Activated naive CD4-positive, alpha-beta T cell treated with anti-CD3 and anti-CD28 coated beads, Interleukin-2, amount 50 U/mL, for 72 hours (primary cell): ENCODE results near the gene BCAT1. TPM values are rescaled to one million over a fixed set of nuclear protein-coding genes. Genes with fewer than 3 reads are reported as not detected.
"Not testable (repeated sequence)": the region's sequence is repeated elsewhere in the genome, so short reads cannot be mapped to it uniquely, and the experiment has no call there.

ENCODE experiments used
- ATAC-seq, 2 donors: fragments of 150-1000 bp; cut with Tn5 transposase; 2 replicates each; pipeline ENCODE4 v1.10.0; 2021; ENCODE audit warnings: mild to moderate bottlenecking in 2 of 2, moderate library complexity in 2 of 2
- DNase-seq, 2 donors: peaks; one replicate each; pipeline ENCODE4 v3.0.0; 2021 to 2022; ENCODE audit warnings: low spot score in 2 of 2
- H3K27ac Mint-ChIP-seq, 2 donors: one replicate each; pipeline ENCODE4 v1.8.0; 2022; ENCODE audit warnings: mild to moderate bottlenecking in 2 of 2, mixed read lengths in 2 of 2
- H3K36me3 Mint-ChIP-seq, 2 donors: one replicate each; pipeline ENCODE4 v1.8.0; 2022; ENCODE audit warnings: mixed read lengths in 2 of 2
- H3K9me3 Mint-ChIP-seq, 2 donors: one replicate each; pipeline ENCODE4 v1.8.0; 2022; ENCODE audit warnings: mixed read lengths in 2 of 2
- total RNA-seq, 2 donors: library from RNA; stranded (reverse); gene quantifications; one replicate each; pipeline ENCODE4 v1.2.3, GENCODE V29; 2022

Gene BCAT1
- total RNA-seq, 2 donors from 2014 or later = 6.3 to 42.8 TPM

DNA sequence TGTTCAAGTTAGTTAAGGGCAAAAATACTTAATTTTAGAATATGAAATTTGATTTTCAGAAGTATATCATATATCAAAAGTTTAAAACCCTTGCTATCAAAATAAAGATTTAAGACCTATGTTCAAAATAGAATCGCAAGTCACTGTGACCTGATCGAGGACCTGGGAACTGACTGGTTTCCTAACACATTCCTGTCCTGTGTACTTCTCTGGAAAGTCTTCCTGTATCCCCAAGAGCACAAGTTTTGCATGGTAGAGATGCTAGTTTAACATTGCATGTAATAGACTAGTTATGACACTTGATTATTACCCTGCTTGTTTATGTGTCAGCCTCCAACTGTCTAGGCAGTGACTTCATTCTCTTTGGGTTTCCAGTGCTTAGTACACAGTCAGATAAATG, 30.3 kb downstream of the BCAT1 start:
- ATAC-seq (no peak), DNase-seq (no peak)
- Mint-ChIP-seq H3K27ac (no peak overlapping the region), H3K36me3 (peaks cover 8% of the 10 kb centered on the region in 2 donors), H3K9me3 (no peaks in the 10 kb centered on the region)

DNA sequence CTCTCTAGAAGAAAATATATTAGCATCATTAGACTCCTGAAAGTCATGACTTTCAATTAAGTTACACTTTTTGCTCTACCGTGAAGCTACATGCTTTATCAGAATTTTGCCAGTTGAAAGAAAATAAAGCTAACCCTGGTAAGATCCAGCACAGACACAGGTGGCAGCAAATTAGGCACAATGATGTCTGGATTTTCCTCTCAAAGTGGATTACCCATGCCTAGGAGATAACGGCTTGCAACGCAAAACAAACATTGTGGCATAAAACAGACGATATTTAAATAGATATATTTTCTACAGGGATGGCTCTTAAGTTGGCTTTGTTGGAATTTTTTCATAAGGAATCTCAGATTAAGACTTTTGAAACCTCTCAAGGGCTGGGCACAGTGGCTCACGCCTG, 33.4 kb downstream of the BCAT1 start:
- ATAC-seq (no peak), DNase-seq (no peak)
- Mint-ChIP-seq H3K36me3 (peaks cover 8% of the 10 kb centered on the region in 2 donors), H3K27ac (no peak overlapping the region), H3K9me3 (no peaks in the 10 kb centered on the region)

DNA sequence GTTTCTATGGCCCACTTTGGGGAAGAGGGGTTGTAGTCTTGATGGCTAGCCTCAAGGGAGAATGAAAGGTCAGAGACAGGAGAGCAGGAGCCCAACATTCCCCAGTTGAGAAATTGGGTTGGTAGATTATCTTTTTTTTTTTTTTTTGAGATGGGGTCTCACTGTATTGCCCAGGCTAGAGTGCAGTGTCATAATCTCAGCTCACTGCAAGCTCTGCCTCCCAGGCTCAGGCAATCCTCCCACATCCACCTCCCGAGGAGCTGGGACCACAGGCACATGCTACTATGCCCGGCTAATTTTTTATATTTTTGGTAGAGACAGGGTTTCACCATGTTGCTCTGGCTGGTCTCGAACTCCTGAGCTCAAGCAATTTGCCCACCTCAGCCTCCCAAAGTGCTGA, 34.9 kb downstream of the BCAT1 start:
- Mint-ChIP-seq H3K27ac (no peak overlapping the region), H3K36me3 (peaks cover 5 to 8% of the 10 kb centered on the region in 2 donors), H3K9me3 (no peaks in the 10 kb centered on the region)
- DNase-seq (no peak), ATAC-seq (no peak)

DNA sequence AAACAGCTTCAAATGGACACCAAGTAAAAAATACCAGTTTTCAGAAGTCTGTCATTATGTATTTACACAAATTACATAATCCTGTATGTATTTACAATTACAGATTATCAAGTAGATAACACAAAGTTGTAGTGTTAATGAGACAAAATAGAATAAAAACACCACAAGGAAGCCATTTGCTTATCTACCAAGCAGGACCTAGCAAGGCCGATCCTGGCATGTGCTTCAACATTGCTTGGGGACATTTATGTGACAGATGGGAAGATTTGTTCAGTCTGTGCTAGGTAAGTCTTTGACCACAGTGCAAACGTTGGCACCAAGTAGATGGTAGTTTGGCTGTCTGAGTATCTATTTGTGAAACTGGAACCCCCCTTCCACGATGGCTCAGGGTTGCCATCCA, 35.8 kb downstream of the BCAT1 start:
- peaks cover 5 to 8% of the 10 kb centered on the region in 2 donors for H3K36me3 Mint-ChIP-seq
- no peak overlapping the region for H3K27ac Mint-ChIP-seq
- ATAC-seq (no peak), DNase-seq (no peak)
- no peaks in the 10 kb centered on the region for H3K9me3 Mint-ChIP-seq

DNA sequence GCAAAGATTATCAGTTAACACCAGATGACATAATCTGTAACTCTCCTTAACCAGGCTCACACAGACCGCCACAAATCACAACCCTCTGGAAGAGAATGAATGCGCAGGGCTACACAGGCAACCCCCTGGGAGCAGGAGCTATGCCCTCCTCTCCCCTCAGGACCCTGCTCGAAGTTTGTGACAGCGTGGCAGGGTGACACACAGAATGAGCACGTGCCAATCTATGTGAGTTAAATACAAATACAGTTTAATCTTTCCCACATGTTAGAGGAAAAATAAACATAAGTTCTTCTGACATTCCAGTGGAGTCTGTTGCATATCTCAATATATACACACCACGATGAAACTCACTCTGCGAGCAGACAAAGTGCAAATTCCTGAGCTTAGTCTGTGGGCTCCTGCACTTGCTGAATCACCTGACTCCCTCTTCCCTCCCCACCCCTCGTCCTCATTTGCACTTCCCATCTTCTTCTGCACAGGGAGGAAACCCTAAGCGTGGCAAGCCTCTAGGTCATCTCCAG, 37.6 kb downstream of the BCAT1 start:
- DNase-seq (no peak), ATAC-seq (no peak)
- no peaks in the 10 kb centered on the region for H3K9me3 Mint-ChIP-seq
- H3K36me3 Mint-ChIP-seq = peaks cover 0 to 5% of the 10 kb centered on the region in 2 donors
- H3K27ac Mint-ChIP-seq = no peak overlapping the region

DNA sequence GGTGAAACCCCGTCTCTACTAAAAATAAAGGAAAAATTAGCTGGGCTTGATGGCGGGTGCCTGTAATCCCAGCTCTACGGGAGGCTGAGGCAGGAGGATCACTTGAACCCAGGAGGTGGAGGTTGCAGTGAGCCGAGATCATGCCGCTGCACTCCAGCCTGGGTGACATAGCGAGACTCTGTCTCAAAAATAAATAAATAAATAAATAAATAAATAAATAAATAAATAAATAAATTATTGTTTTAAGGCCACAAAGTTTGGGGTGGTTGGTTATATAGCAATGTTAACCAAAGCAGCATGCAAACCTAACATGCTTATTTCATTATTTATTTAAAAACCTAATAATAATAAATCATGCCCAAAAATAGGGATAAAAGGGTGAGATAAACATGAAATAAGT, 38.7 kb downstream of the BCAT1 start:
- not testable (repeated sequence) for H3K27ac Mint-ChIP-seq, H3K36me3 Mint-ChIP-seq, ATAC-seq, DNase-seq, H3K9me3 Mint-ChIP-seq

DNA sequence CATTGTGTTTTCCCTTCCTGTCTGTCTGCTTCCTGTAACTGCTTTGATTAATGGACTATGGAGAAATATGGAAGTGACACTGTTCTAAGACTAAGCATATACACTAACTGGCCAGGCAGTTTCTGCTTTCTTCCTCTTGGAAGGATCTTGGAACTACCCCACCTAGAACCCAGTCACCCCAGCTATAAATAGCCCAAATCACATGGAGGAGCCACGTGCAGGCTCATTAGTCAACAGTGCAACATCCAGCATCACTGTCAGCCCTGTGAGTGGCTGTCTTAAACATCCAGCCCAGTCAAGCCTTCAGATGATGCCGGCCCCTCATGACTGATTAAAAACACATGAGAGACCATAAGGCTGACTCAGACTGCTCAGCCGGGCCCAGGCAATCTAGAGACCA, 39.2 kb downstream of the BCAT1 start:
- Mint-ChIP-seq H3K27ac (no peak overlapping the region), H3K36me3 (peaks cover 0 to 5% of the 10 kb centered on the region in 2 donors), H3K9me3 (no peaks in the 10 kb centered on the region)
- ATAC-seq (peak in 1 of 2 donors; percentile 24), DNase-seq (no peak)

DNA sequence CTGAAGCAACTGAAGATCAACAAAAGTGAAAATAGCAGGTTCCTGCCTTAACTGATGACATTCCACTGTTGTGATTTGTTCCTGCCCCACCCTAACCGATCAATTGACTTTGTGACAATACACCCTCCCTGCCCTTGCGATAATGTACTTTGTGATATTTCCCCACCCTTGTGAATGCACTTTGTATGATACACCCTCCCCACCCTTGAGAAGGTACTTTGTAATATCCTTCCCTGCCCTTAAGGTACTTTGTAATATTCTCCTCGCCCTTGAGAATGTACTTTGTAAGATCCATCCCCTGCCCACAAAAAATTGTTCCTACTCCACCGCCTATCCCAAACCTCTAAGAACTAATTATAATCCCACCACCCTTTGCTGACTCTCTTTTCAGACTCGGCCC, 41.4 kb downstream of the BCAT1 start:
- ATAC-seq = no peak
- no peak overlapping the region for H3K27ac Mint-ChIP-seq

DNA sequence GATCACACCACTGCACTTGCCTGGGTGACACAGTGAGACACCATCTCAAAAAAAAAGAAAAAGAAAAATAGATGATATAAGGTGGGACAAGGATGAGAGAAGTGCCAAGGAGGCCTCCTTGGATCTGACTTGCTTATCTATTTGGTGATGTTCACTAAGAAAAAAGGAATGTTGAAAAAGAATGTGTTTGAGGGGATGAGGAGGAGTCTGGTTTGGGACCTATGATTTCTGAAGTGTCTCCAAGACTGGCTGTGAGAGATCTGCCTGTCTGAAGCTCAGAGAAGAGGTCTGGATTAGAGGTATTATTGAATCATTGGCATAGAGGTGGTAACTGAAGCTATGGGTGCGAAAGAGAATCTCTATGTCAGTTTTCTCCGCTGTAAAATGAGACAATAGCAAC, 42.8 kb downstream of the BCAT1 start:
- no peaks in the 10 kb centered on the region for H3K9me3 Mint-ChIP-seq
- no peak overlapping the region for H3K27ac Mint-ChIP-seq
- ATAC-seq (no peak), DNase-seq (no peak)
- peaks cover 0 to 4% of the 10 kb centered on the region in 2 donors for H3K36me3 Mint-ChIP-seq

More for the DNA sequence above, 41.4 kb downstream of the BCAT1 start:
- Mint-ChIP-seq H3K36me3 (peaks cover 0 to 2% of the 10 kb centered on the region in 2 donors), H3K9me3 (no peaks in the 10 kb centered on the region)
- DNase-seq = no peak

DNA sequence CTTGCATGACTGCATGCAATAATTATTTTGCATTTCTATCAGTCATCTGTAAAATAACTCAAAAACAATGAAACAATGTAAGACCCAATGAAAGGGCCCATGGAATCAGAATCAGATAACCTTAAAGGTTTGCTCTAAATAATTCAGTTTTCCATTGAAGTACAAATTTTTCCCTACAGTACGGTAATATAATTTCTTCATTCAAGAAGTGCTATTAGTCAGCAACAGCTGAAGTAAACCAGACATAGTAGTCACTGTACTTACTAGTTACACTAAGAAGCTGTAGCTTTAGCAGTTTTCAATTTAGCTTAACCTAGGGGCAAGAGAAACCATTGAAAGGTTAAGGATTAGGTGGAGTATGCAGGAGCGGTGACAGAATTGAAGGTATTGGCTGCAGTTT, 43.5 kb downstream of the BCAT1 start:
- Mint-ChIP-seq H3K27ac (no peak overlapping the region), H3K9me3 (no peaks in the 10 kb centered on the region), H3K36me3 (peaks cover 0 to 4% of the 10 kb centered on the region in 2 donors)
- ATAC-seq (no peak), DNase-seq (no peak)

DNA sequence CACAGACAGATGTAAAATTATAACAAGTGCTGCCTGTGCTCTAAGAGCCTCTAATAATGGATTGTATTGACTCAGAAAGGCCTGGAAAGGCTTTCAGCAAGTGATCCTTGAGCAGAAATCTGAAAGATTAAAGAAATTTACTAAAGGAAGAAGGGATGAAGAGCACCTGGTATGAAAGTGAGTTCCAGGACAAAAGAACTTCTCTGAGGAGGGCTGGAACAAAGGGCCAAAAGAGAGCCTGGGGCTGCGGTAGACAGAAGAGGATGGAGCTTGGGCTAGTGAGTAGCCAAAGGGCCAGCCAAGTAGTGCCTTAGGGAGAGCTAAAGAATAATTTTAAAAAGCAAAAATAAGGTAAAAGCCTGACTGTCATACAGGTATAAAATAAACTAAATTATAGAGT, 44.0 kb downstream of the BCAT1 start:
- peaks cover 0 to 4% of the 10 kb centered on the region in 2 donors for H3K36me3 Mint-ChIP-seq
- ATAC-seq (no peak), DNase-seq (no peak)
- H3K27ac Mint-ChIP-seq = no peak overlapping the region
- no peaks in the 10 kb centered on the region for H3K9me3 Mint-ChIP-seq

DNA sequence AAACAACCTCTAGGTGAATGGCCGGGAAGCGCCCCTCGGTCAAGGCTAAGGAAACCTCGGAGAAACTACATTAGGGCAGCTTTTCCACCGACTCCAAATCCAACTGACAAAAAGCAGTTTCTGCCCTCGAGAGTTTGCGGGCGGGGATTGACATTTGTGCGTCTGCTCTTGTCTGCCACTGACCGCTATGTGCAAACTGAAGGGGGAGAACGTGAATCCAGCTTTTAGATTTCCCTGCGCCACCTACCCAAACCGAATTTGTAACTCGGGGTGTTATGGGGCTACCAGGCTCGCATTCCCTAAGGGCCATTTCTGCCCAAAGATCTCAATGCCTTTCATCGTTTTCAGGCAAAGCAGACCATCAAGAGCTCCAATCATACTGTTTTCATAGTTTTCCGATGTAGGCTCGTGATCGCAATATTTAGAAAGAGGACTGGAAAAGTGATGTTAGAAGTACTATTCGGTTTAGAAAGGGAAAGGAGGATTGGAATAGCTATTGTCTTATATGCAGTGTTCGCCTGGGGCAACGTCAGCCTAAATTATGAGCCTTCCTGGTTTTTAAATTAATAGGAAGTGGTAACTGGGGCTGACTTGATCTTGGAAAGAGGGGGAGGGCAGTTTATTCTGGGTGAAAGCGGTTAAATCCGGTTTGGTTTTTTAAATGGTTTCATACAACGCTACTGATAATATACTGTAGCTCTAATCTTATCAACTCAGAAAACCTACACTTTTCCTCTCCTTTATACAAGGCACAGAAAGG, 45.4 kb downstream of the BCAT1 start:
- Mint-ChIP-seq H3K27ac (no peak overlapping the region), H3K9me3 (peaks cover 4 to 12% of the 10 kb centered on the region in 2 donors), H3K36me3 (peaks cover 9 to 13% of the 10 kb centered on the region in 2 donors)
- no peak for ATAC-seq
- DNase-seq = no peak

DNA sequence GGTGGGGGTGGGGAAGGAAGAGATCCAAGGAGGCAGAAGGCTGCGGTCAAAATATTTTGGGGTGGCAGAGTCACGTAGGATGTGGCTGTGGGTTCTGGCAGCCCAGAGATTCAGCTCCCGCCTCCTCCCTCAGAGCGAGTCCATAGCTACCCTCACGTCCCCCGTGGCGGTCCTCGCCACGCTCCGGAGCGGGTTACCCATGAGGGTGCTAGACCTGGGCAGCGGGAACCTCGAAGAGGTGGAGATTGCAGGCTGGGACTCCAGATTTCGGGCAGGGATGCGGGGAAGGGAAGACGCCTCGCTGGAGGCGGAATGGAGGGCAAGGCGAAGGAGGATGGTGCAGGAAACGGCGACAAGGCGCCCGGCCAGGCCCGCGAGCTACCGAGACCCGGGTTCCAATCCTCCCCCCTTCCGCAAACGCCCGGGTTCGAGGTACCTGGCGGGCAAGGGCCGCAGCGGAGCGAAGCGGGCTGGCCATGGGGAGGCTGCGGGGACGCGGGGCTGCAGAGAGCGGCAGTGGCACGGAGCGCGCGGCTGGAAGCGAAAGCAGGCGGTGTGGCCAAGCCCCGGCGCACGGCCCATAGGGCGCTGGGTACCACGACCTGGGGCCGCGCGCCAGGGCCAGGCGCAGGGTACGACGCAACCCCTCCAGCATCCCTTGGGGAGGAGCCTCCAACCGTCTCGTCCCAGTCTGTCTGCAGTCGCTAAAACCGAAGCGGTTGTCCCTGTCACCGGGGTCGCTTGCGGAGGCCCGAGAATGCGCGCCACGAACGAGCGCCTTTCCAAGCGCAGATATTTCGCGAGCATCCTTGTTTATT, 46.2 kb downstream of the BCAT1 start:
- peak overlapping the region; percentile 73 to 89 for H3K27ac Mint-ChIP-seq
- peak; percentile 46 to 49 for ATAC-seq
- H3K36me3 Mint-ChIP-seq = peaks cover 9 to 13% of the 10 kb centered on the region in 2 donors
- peaks cover 4 to 12% of the 10 kb centered on the region in 2 donors for H3K9me3 Mint-ChIP-seq
- peak in 1 of 2 donors; percentile 36 for DNase-seq

DNA sequence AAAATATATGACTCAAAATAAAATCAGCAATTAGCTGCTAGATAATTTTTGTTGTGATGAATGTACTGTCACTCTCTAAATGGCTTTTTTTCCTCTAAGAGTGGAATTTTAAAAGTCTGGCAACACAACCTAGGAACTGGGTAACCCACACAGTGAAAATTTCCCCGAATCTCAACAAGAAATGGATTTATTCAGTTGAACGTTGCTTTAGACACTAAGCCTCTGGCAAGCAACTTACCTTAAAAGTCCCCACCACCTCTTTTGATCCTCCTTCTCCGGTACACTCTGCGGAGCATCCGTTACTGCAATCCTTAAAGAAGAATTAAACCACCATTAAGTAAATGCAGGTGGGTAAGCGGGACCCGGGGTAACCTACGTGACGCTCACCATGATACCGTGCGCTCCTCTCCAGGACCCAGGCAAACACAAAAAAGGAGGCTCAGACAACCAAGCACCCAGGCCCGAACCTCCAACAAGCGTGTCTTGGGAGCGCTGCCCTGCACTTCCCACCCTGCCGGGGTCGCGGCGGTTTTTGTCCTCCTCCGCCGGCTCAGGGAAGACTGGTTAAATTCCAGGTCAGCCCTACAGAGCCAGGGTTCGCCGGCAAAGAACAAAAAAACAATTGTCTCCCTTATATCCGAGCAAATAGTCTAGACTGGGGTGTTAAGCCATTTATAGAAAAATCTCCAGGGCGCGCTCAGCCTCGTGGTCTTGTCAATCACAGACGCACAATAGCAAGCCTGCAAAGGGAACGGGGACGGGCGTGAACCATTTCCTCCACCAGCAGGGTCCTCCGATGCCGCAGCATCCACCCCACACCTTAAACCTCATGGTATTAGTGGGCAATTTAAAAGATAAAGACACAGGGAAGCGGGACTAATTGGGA, 47.1 kb downstream of the BCAT1 start:
- H3K36me3 Mint-ChIP-seq = peaks cover 9 to 13% of the 10 kb centered on the region in 2 donors
- peak in 1 of 2 donors; percentile 19 for DNase-seq
- H3K9me3 Mint-ChIP-seq = peaks cover 4 to 12% of the 10 kb centered on the region in 2 donors
- H3K27ac Mint-ChIP-seq = peak overlapping the region; percentile 73 to 89
- ATAC-seq = peak in 1 of 2 donors; percentile 23

DNA sequence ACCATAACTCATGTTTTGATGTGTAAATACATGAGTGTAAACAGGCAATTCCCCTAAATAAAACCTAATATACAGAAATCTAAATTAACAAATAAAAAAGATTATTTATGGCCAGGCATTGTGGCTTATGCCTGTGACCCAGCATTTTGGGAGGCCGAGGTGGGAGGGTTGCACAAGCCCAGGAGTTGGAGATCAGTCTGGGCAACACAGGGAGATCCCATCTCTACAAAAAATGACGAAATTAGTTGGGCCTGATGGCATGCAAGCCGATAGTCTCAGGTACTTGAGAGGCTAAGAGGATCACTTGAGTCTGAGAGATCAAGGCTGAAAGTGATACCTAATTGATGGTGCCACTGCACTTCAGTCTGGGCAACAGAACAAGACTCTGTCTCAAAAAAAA, 48.7 kb downstream of the BCAT1 start:
- H3K27ac Mint-ChIP-seq = no peak overlapping the region
- DNase-seq = no peak
- H3K36me3 Mint-ChIP-seq = peaks cover 9 to 13% of the 10 kb centered on the region in 2 donors
- no peak for ATAC-seq
- peaks cover 4 to 12% of the 10 kb centered on the region in 2 donors for H3K9me3 Mint-ChIP-seq

DNA sequence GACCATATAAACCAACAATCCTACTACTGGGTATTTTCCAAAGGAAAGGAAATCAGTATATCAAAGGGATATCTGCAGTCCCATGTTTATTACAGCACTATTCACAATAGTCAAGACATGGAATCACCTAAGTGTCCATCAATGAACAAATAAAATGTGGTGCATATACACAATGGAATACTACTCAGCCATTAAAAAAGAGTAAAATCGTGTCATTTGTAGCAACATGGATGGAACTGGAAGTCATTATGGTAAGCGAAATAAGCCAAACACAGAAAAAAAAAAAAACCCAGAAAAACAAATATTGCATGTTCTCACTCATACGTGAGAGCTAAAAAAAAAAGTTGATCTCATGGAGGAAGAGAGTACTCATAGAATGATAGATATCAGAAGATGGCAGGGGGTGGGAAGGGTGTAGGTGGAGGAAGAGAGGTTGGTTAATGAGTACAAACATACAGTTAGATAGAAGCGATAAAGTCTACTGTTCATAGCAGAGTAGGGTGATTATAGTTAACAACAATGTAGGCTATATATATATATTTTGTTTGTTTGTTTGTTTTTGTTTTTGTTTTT, 49.3 kb downstream of the BCAT1 start:
- peaks cover 4 to 12% of the 10 kb centered on the region in 2 donors for H3K9me3 Mint-ChIP-seq
- no peak overlapping the region for H3K27ac Mint-ChIP-seq
- DNase-seq (no peak), ATAC-seq (peak in 1 of 2 donors; percentile 11)
- peaks cover 9 to 13% of the 10 kb centered on the region in 2 donors for H3K36me3 Mint-ChIP-seq
